ENCODE measurements around the gene XAB2. TPM values are rescaled to one million over a fixed set of nuclear protein-coding genes. Genes with fewer than 3 reads are reported as not detected.
A peak's percentile ranks its signal among the peaks of the same experiment; 100 is the strongest.

XAB2 gene
- total and polyA plus RNA-seq, 7 experiments from 2014 or later, result 6.4 to 79.8 (median 61.1) TPM

DNA sequence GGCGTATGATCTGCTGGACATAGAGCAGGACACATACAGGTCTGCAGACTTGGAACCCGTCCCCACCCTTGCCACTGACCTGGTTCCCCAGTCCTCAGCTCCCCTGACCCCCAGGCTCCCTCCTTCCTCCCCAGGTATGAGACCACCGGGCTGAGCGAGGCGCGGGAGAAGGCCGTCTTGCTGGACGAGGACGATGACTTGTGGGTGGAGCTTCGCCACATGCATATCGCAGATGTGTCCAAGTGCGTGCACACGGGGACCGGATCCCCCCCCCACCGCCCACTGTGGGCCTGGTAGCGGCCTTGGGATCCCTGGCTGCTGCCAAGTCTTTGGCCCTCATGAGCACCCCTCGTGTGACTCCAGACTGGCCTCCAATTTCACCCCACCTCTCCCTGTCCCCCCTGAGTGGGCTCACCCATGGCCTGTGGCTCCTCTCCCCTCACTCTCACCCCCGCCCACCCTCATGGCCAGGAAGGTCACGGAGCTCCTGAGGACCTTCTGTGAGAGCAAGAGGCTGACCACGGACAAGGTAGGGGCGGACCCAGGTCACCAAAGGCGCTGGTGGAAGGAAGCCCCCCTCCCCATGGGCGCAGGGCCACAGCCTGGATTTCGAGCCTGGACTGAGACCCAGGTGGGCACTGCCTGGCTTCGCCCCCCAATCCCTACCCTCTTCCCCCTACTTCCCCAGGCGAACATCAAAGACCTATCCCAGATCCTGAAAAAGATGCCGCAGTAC is 13.1 kb upstream of the XAB2 start:
- POLR2A ChIA-PET, result interaction anchor here (0.6 to 1.2 kb wide), 3 partner anchors 11 to 13 kb away, joined by 3 to 4 read pairs (median 3); partner anchors contain the start of gene PET100

DNA sequence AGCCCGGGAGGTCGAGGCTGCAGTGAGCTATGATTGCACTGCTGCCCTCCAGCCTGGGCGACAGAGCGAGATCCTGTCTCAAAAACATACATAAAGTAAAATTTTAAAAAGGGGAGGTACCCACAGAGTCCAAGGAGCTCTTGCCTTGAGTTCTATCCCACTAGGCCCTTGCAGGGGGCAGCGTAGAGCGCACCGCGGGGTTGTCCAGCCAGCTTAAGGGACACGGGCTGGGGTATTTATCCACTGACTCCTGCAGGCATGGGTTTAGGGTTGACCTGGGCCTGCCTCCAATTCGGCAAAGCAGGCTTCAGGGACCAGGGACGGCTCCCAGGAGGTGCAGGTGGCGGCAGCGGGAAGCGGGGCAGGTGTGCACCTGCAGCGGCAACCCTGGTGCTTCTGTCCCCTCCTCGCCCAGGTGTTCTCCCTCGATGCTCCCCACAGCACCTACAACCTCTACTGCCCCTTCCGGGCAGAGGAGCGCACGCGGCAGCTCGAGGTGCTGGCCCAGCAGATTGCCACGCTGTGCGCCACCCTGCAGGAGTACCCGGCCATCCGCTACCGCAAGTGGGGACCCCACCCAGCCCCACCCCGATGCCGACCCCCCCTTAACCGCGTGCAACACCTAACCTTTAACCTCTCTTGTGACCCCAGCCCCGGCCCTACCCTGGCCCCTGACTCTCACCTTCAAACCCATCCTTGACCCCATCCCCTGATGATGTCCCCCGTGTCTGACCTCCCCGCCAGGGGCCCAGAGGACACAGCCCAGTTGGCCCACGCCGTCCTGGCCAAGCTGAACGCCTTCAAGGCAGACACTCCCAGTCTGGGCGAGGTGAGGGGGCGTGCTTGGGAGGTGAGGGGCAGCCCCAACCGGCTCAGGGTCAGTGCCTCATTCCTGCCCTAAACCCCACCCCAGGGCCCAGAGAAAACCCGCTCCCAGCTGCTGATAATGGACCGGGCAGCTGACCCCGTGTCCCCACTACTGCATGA is 12.2 kb upstream of the XAB2 start:
- Mint-ChIP-seq H3K36me3 (peaks cover 0 to 20% (median 8%) of the 10 kb centered on the region in 5 donors), H3K27ac (no peak overlapping the region), H3K27me3 (no peaks in the 10 kb centered on the region), H3K9me3 (peaks cover 0 to 5% (median 0%) of the 10 kb centered on the region in 11 donors), H3K4me1 (peaks cover 9 to 31% (median 24%) of the 10 kb centered on the region in 7 donors), H3K4me3 (no peak overlapping the region)
- CTCF ChIA-PET, result interaction anchor here (0.7 kb wide), 1 partner anchor 158 kb away, joined by 3 read pairs; no protein-coding TSS in a partner anchor
- Histone ChIP-seq H3K4me3 (ENCODE audit: low read length) (no peak overlapping the region), H3K27me3 (ENCODE audit: control insufficient read depth in 2 of 2, insufficient read depth in 2 of 2, low read length in 2 of 2) (no peaks in the 10 kb centered on the region), H3K27ac (ENCODE audit: low read depth, low read length) (no peak overlapping the region), H3K36me3 (ENCODE audit: control insufficient read depth in 2 of 3, insufficient read depth in 3 of 3, low read length in 3 of 3) (peaks cover 0 to 59% (median 3%) of the 10 kb centered on the region in 3 experiments), H3K4me1 (ENCODE audit: control insufficient read depth in 2 of 2, insufficient read depth in 2 of 2, low read length in 2 of 2) (peaks cover 2 to 10% of the 10 kb centered on the region in 2 donors), H3K9me3 (ENCODE audit: control insufficient read depth in 2 of 3, low read length in 3 of 3) (no peaks in the 10 kb centered on the region)
- DNase-seq (peak in 1 of 9 donors; percentile 9), ATAC-seq (no peak)
- intact Hi-C loops (cut with micrococcal nuclease), result no loop called here
- POLR2A ChIA-PET, result interaction anchor here (0.6 to 1.2 kb wide), 5 partner anchors 12 to 314 kb away, joined by 3 to 4 read pairs (median 3); partner anchors contain the start of gene PET100

More for the DNA sequence above, 13.1 kb upstream of the XAB2 start:
- Mint-ChIP-seq H3K27ac (no peak overlapping the region), H3K9me3 (peaks cover 0 to 5% (median 0%) of the 10 kb centered on the region in 11 donors), H3K4me3 (no peak overlapping the region), H3K4me1 (peaks cover 9 to 31% (median 21%) of the 10 kb centered on the region in 7 donors), H3K36me3 (peaks cover 0 to 20% (median 8%) of the 10 kb centered on the region in 5 donors), H3K27me3 (no peaks in the 10 kb centered on the region)
- ATAC-seq, result no peak
- Histone ChIP-seq H3K27ac (ENCODE audit: low read depth, low read length) (no peak overlapping the region), H3K4me1 (ENCODE audit: control insufficient read depth in 2 of 2, insufficient read depth in 2 of 2, low read length in 2 of 2) (peaks cover 0 to 7% of the 10 kb centered on the region in 2 donors), H3K27me3 (ENCODE audit: control insufficient read depth in 2 of 2, insufficient read depth in 2 of 2, low read length in 2 of 2) (no peaks in the 10 kb centered on the region), H3K9me3 (ENCODE audit: control insufficient read depth in 2 of 3, low read length in 3 of 3) (no peaks in the 10 kb centered on the region), H3K4me3 (ENCODE audit: low read length) (no peak overlapping the region), H3K36me3 (ENCODE audit: control insufficient read depth in 2 of 3, insufficient read depth in 3 of 3, low read length in 3 of 3) (peaks cover 0 to 68% (median 3%) of the 10 kb centered on the region in 3 experiments)
- peak in 1 of 9 donors; percentile 8 for DNase-seq
- intact Hi-C loops (cut with micrococcal nuclease), result no loop called here
- CTCF ChIA-PET, result interaction anchor here (0.7 kb wide), 1 partner anchor 157 kb away, joined by 3 read pairs; no protein-coding TSS in a partner anchor

- ChIA-PET POLR2A (interaction anchor here (0.6 to 0.8 kb wide), 3 partner anchors 11 to 313 kb away, joined by 3 read pairs; partner anchors contain the start of gene PET100), CTCF (no interaction called here)
- peaks cover 10 to 18% of the 10 kb centered on the region in 2 donors for H3K4me1 ChIP-seq (ENCODE audit: control insufficient read depth in 2 of 2, insufficient read depth in 2 of 2, low read length in 2 of 2)
- intact Hi-C loops (cut with micrococcal nuclease), result no loop called here
- H3K9me3 ChIP-seq (ENCODE audit: control insufficient read depth in 2 of 3, low read length in 3 of 3), result no peaks in the 10 kb centered on the region
- no peaks in the 10 kb centered on the region for H3K27me3 Mint-ChIP-seq
- peaks cover 9 to 33% (median 31%) of the 10 kb centered on the region in 7 donors for H3K4me1 Mint-ChIP-seq
- no peak for DNase-seq
- H3K4me3 Mint-ChIP-seq, result no peak overlapping the region
- peaks cover 0 to 20% (median 8%) of the 10 kb centered on the region in 5 donors for H3K36me3 Mint-ChIP-seq
- ATAC-seq, result no peak
- H3K27me3 ChIP-seq (ENCODE audit: control insufficient read depth in 2 of 2, insufficient read depth in 2 of 2, low read length in 2 of 2), result no peaks in the 10 kb centered on the region
- H3K27ac Mint-ChIP-seq, result no peak overlapping the region
- peaks cover 0 to 5% (median 0%) of the 10 kb centered on the region in 11 donors for H3K9me3 Mint-ChIP-seq
- H3K36me3 ChIP-seq (ENCODE audit: control insufficient read depth in 2 of 3, insufficient read depth in 3 of 3, low read length in 3 of 3), result peaks cover 0 to 52% (median 3%) of the 10 kb centered on the region in 3 experiments
- H3K27ac ChIP-seq (ENCODE audit: low read depth, low read length), result no peak overlapping the region
- H3K4me3 ChIP-seq (ENCODE audit: low read length), result no peak overlapping the region
Measured at GRCh38 chr19:7640803-7641202, 11.5 kb upstream of the XAB2 start.

DNA sequence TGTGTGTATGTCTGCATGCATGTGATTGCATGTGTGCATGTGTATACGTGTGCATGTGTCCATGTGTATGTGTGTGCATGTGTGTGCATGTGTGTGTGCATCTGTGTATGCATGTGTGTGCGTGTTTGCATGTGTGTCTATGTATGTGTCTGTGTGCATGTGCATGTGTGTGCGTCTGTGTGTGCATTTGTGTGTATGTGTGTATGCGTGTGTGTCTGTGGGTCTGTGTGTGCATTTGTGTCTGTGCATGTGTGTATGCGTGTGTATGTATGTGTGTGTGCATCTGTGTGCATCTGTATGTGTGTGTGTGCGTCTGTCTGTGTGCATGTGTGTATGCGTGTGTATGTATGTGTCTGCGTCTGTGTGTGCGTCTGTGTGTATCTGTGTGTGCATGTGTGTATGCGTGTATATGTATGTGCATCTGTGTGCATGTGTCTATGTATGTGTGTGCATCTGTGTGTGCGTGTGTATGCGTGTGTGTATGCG is 10.6 kb upstream of the XAB2 start:
- CTCF ChIA-PET, result no interaction called here
- Mint-ChIP-seq H3K27ac (peak overlapping the region in 3 of 9 donors; percentile 62 to 83 (median 81)), H3K36me3 (peaks cover 0 to 20% (median 8%) of the 10 kb centered on the region in 5 donors), H3K4me1 (peaks cover 15 to 41% (median 34%) of the 10 kb centered on the region in 7 donors), H3K9me3 (peaks cover 0 to 5% (median 0%) of the 10 kb centered on the region in 11 donors), H3K27me3 (no peaks in the 10 kb centered on the region), H3K4me3 (peak overlapping the region in 9 of 10 donors; percentile 1 to 74 (median 40))
- Histone ChIP-seq H3K27me3 (ENCODE audit: control insufficient read depth in 2 of 2, insufficient read depth in 2 of 2, low read length in 2 of 2) (no peaks in the 10 kb centered on the region), H3K4me3 (ENCODE audit: low read length) (no peak overlapping the region), H3K36me3 (ENCODE audit: control insufficient read depth in 2 of 3, insufficient read depth in 3 of 3, low read length in 3 of 3) (peaks cover 0 to 43% (median 3%) of the 10 kb centered on the region in 3 experiments), H3K4me1 (ENCODE audit: control insufficient read depth in 2 of 2, insufficient read depth in 2 of 2, low read length in 2 of 2) (peaks cover 10 to 20% of the 10 kb centered on the region in 2 donors), H3K27ac (ENCODE audit: low read depth, low read length) (no peak overlapping the region), H3K9me3 (ENCODE audit: control insufficient read depth in 2 of 3, low read length in 3 of 3) (no peaks in the 10 kb centered on the region)
- ATAC-seq (no peak), DNase-seq (no peak)
- POLR2A ChIA-PET, result interaction anchor here (2.9 kb wide), 1 partner anchor 10 kb away, joined by 15 read pairs; the partner anchor contains the start of genes PET100 and XAB2
- intact Hi-C loops (cut with micrococcal nuclease), result no loop called here

GRCh38 chr19:7638802-7639465 is 9.6 kb upstream of the XAB2 start:
- Mint-ChIP-seq H3K4me3 (peak overlapping the region in 7 of 10 donors; percentile 15 to 89 (median 57)), H3K36me3 (peaks cover 0 to 17% (median 6%) of the 10 kb centered on the region in 5 donors), H3K9me3 (peaks cover 0 to 5% (median 0%) of the 10 kb centered on the region in 11 donors), H3K4me1 (peaks cover 15 to 46% (median 34%) of the 10 kb centered on the region in 7 donors), H3K27ac (peak overlapping the region in 6 of 9 donors; percentile 1 to 87 (median 63)), H3K27me3 (no peaks in the 10 kb centered on the region)
- DNase-seq (no peak), ATAC-seq (no peak)
- H3K27ac ChIP-seq (ENCODE audit: low read depth, low read length), result peak overlapping the region; percentile 89
- peaks cover 10 to 20% of the 10 kb centered on the region in 2 donors for H3K4me1 ChIP-seq (ENCODE audit: control insufficient read depth in 2 of 2, insufficient read depth in 2 of 2, low read length in 2 of 2)
- peaks cover 0 to 34% (median 0%) of the 10 kb centered on the region in 3 experiments for H3K36me3 ChIP-seq (ENCODE audit: control insufficient read depth in 2 of 3, insufficient read depth in 3 of 3, low read length in 3 of 3)
- no peaks in the 10 kb centered on the region for H3K27me3 ChIP-seq (ENCODE audit: control insufficient read depth in 2 of 2, insufficient read depth in 2 of 2, low read length in 2 of 2)
- intact Hi-C loops (cut with micrococcal nuclease), result no loop called here
- ChIA-PET POLR2A (interaction anchor here (0.7 to 2.9 kb wide), 4 partner anchors 9 to 126 kb away, joined by 3 to 15 read pairs (median 3); partner anchors contain the start of genes PET100, TRAPPC5 and XAB2), CTCF (interaction anchor here (0.8 kb wide), 1 partner anchor 42 kb away, joined by 3 read pairs; the partner anchor contains the start of gene TRAPPC5)
- H3K4me3 ChIP-seq (ENCODE audit: low read length), result no peak overlapping the region
- no peaks in the 10 kb centered on the region for H3K9me3 ChIP-seq (ENCODE audit: control insufficient read depth in 2 of 3, low read length in 3 of 3)

All from naive thymus-derived CD4-positive, alpha-beta T cell (primary cell).